HG03108 (cell line): ENCODE results near the gene ARMH3.
A peak's percentile ranks its signal among the peaks of the same experiment; 100 is the strongest.

Experiments
- ATAC-seq: cut with Tn5 transposase; IDR thresholded peaks from one replicate; pipeline ENCODE4 v1.9.1; 2021; ENCODE audit warnings: moderate library complexity; ENCODE audit not compliant: unreplicated experiment

The ARMH3 gene

GRCh38 chr10:101838416-101838970, 217.5 kb downstream of the ARMH3 start:
- ATAC-seq = no peak

GRCh38 chr10:101837748-101838147, 218.2 kb downstream of the ARMH3 start:
- ATAC-seq = no peak

GRCh38 chr10:101835362-101835761, 220.6 kb downstream of the ARMH3 start:
- ATAC-seq = no peak

- ATAC-seq = no peak
Observed at GRCh38 chr10:101834341-101834740, 221.6 kb downstream of the ARMH3 start.

GRCh38 chr10:101833466-101833865, 222.5 kb downstream of the ARMH3 start:
- ATAC-seq = no peak

GRCh38 chr10:101832325-101832771, 223.6 kb downstream of the ARMH3 start:
- ATAC-seq = no peak

- no peak for ATAC-seq
Observed at GRCh38 chr10:101831169-101831811, 224.7 kb downstream of the ARMH3 start.

GRCh38 chr10:101830322-101831168, 225.4 kb downstream of the ARMH3 start:
- ATAC-seq = peak; percentile 53

GRCh38 chr10:101829561-101830315, 226.2 kb downstream of the ARMH3 start:
- ATAC-seq = peak; percentile 22

- ATAC-seq = no peak
Observed at GRCh38 chr10:101828766-101829551, 227.0 kb downstream of the ARMH3 start.

GRCh38 chr10:101827919-101828600, 227.9 kb downstream of the ARMH3 start:
- ATAC-seq = no peak

GRCh38 chr10:101826852-101827434, 229.0 kb downstream of the ARMH3 start:
- no peak for ATAC-seq

- ATAC-seq = no peak
Observed at GRCh38 chr10:101824736-101825135, 231.2 kb downstream of the ARMH3 start.

- ATAC-seq = peak; percentile 12
Observed at GRCh38 chr10:101818872-101819633, 236.9 kb downstream of the ARMH3 start.

- peak; percentile 80 for ATAC-seq
Observed at GRCh38 chr10:101818119-101818871, 237.7 kb downstream of the ARMH3 start, which contains the start of gene OGA. Gene OGA (minus strand): TSS chr10:101818444. CDS start chr10:101818022, 422 bp downstream.

GRCh38 chr10:101817337-101818118, 238.4 kb downstream of the ARMH3 start:
- ATAC-seq = no peak

GRCh38 chr10:101816913-101817336, 239.0 kb downstream of the ARMH3 start:
- no peak for ATAC-seq
